Measurements from ENCODE around the gene KLRD1.
"Not testable (repeated sequence)": the region's sequence is repeated elsewhere in the genome, so short reads cannot be mapped to it uniquely, and the experiment has no call there.

DNA sequence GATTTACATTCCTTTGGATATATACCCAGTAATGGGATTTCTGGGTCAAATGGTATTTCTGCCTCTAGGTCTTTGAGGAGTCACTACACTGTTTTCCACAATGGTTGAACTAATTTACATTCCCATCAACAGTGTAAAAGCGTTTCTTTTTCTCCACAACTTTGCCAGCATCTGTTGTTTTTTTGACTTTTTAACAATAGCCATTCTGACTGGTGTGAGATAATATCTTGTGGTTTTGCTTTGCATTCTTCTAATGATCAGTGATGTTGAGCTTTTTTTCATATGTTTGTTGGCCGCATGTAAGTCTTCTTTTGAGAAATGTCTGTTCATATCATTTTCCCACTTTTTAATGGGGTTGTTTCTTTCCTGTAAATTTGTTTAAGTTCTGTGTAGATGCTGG lies 33.3 kb downstream of the KLRD1 start:
- TF ChIP-seq, protein P1, sequence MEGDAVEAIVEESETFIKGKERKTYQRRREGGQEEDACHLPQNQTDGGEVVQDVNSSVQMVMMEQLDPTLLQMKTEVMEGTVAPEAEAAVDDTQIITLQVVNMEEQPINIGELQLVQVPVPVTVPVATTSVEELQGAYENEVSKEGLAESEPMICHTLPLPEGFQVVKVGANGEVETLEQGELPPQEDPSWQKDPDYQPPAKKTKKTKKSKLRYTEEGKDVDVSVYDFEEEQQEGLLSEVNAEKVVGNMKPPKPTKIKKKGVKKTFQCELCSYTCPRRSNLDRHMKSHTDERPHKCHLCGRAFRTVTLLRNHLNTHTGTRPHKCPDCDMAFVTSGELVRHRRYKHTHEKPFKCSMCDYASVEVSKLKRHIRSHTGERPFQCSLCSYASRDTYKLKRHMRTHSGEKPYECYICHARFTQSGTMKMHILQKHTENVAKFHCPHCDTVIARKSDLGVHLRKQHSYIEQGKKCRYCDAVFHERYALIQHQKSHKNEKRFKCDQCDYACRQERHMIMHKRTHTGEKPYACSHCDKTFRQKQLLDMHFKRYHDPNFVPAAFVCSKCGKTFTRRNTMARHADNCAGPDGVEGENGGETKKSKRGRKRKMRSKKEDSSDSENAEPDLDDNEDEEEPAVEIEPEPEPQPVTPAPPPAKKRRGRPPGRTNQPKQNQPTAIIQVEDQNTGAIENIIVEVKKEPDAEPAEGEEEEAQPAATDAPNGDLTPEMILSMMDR (IDR thresholded peaks at IDR 0.05): not testable (repeated sequence)
- not testable (repeated sequence) for TF ChIP-seq POLR2A, POLR2AphosphoS5, EP300 (IDR thresholded peaks at IDR 0.05)
